Psoas muscle (tissue), 8 donors: Measurements from ENCODE around the gene NR2C1. TPM values are rescaled to one million over a fixed set of nuclear protein-coding genes. Genes with fewer than 3 reads are reported as not detected.
A peak's percentile ranks its signal among the peaks of the same experiment; 100 is the strongest.

ENCODE experiments used
- ATAC-seq, 4 donors: fragments of 200-7000 bp; cut with Tn5 transposase; one replicate each; pipeline ENCODE4 v1.9.1; 2020; ENCODE audit warnings: moderate library complexity in 3 of 4, mild to moderate bottlenecking in 2 of 4
- DNase-seq, 2 donors: peaks; one replicate each; pipeline ENCODE4 v3.0.0-alpha.2; 2020
- H3K27ac ChIP-seq: fragments of 200-600 bp; one replicate; pipeline ENCODE4 v1.8.0; 2022
- H3K27me3 ChIP-seq, 3 donors: fragments of 200-600 bp in 1 of 3; one replicate each; pipeline versions ENCODE4 v1.6.1 to v1.8.0; 2013 to 2022; ENCODE audit warnings: low read length in 2 of 3, mild to moderate bottlenecking in 2 of 3, moderate library complexity in 1 of 3; ENCODE audit not compliant: insufficient read depth in 3 of 3
- H3K36me3 ChIP-seq, 2 donors: fragments of 200-600 bp in 1 of 2; one replicate each; pipeline versions ENCODE4 v1.6.1 to v1.8.0; 2013 to 2022; ENCODE audit warnings: low read depth in 1 of 2, mild to moderate bottlenecking in 1 of 2, moderate library complexity in 1 of 2; ENCODE audit not compliant: insufficient read depth in 1 of 2
- H3K4me1 ChIP-seq: fragments of 200-600 bp; one replicate; pipeline ENCODE4 v1.8.0; 2022
- H3K4me3 ChIP-seq: fragments of 200-600 bp; one replicate; pipeline ENCODE4 v1.8.0; 2022; ENCODE audit warnings: mild to moderate bottlenecking
- H3K9me3 ChIP-seq: fragments of 200-600 bp; one replicate; pipeline ENCODE4 v1.8.0; 2022
- WGBS, 3 donors: extraction: QIAGEN DNeasy Blood & Tissue Kit; methylation state at CpG; one replicate each; pipeline versions ENCODE4 v1.1.6 to v1.1.7; 2013; 5-methylcytosine and 5-hydroxymethylcytosine counted together
- intact Hi-C, 2 donors: fragments of 100-400 bp; cut with DNase I; formaldehyde crosslinking; loops; one replicate each; pipeline versions ENCODE4 v1.11.0 to v1.14.2; 2022
- polyA plus RNA-seq, 3 donors: library from polyadenylated mRNA; stranded (reverse); fragments of 200-250 nt; gene quantifications; one replicate each; pipeline ENCODE4 v1.2.3, GENCODE V29; 2013
- total RNA-seq, 4 donors: library from RNA; stranded (reverse); fragmentation: NEBNext Ultra II Directional in 2 of 4; extraction: Animal tissue kit (Norgen Biotek cat#: 25700) in 2 of 4; gene quantifications; one replicate each; pipeline versions ENCODE4 v1.2.1 to v1.2.4, GENCODE V29; 2021 to 2023
- TF ChIP-seq, protein P1 (sequence below): fragments of 200-600 bp; IDR thresholded peaks from one replicate; pipeline ENCODE4 v1.8.0; 2022; ENCODE audit warnings: antibody characterized with exemption
- donor health status: healthy with polysubstance abuse.
- donor health status: DM: no; HTN: no; CAD: no; lungs with moderate emphysema.
- donor health status: Bipolar disorder and iron deficiency.
- donor health status: healthy.
- donor health status: DM: yes; HTN: yes; CAD: no.
- donor health status: DM: no; HTN: no; CAD: no.
- donor health status: DM: no; HTN: no; CAD: no.
- donor health status: DM: yes; HTN: yes; CAD: no.

Gene NR2C1
- total and polyA plus RNA-seq, 7 donors = 15.0 to 32.3 (median 20.5) TPM

DNA sequence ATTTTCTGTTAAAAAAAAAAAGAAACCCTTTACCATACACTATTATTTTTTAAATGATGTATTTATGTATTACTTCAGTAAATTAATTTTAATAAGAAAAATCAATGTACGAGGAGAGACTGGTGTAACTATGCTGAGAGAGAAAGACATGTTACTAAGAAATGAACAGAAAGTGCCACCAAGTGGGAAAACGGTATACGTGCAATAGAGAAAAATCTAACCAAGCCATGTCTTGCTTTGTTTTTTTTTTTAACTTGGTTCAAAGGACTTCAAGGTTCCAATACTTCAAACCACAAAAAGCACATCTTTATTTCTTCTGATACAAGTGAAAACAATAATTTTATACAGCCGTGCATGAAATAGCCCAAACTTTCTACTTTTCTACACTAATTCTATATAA is 92.8 kb downstream of the NR2C1 start:
- Histone ChIP-seq H3K27ac (no peak overlapping the region), H3K4me1 (peaks cover 7% of the 10 kb centered on the region), H3K36me3 (no peaks in the 10 kb centered on the region), H3K27me3 (no peaks in the 10 kb centered on the region), H3K9me3 (no peaks in the 10 kb centered on the region), H3K4me3 (no peak overlapping the region)
- no peak for ATAC-seq
- WGBS, 3 donors = 64 to 70% (median 68%) methylated on average over 4 of the region's 4 CpGs
- no peak for DNase-seq
- intact Hi-C loops = no loop called here
- TF ChIP-seq, protein P1, sequence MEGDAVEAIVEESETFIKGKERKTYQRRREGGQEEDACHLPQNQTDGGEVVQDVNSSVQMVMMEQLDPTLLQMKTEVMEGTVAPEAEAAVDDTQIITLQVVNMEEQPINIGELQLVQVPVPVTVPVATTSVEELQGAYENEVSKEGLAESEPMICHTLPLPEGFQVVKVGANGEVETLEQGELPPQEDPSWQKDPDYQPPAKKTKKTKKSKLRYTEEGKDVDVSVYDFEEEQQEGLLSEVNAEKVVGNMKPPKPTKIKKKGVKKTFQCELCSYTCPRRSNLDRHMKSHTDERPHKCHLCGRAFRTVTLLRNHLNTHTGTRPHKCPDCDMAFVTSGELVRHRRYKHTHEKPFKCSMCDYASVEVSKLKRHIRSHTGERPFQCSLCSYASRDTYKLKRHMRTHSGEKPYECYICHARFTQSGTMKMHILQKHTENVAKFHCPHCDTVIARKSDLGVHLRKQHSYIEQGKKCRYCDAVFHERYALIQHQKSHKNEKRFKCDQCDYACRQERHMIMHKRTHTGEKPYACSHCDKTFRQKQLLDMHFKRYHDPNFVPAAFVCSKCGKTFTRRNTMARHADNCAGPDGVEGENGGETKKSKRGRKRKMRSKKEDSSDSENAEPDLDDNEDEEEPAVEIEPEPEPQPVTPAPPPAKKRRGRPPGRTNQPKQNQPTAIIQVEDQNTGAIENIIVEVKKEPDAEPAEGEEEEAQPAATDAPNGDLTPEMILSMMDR = peak; percentile 15

DNA sequence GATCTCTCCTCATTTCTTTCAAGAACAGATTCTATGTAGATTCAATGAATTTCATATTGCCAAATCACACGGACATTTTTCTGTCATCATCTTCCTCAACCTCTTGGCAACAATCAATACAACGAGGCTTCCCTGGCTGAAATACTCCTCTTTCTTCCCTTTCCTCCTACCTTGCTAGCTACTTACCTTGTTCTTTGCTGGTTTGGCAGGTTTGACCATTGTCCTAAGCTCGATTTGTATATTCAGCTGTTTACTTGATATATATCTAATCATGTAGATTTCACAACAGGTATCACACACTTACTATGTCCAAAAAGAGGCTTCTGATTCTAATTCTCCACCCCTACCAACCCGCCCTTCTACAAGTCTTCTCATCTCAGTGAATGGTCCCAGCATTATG is 93.5 kb downstream of the NR2C1 start:
- Histone ChIP-seq H3K4me1 (peaks cover 7% of the 10 kb centered on the region), H3K4me3 (no peak overlapping the region), H3K9me3 (no peaks in the 10 kb centered on the region), H3K27me3 (no peaks in the 10 kb centered on the region), H3K36me3 (no peaks in the 10 kb centered on the region), H3K27ac (no peak overlapping the region)
- DNase-seq (no peak), ATAC-seq (no peak)
- intact Hi-C loops = no loop called here
- 87 to 94% (median 93%) methylated on average over 4 of the region's 4 CpGs for WGBS, 3 donors
- TF ChIP-seq, protein P1 = no peak

DNA sequence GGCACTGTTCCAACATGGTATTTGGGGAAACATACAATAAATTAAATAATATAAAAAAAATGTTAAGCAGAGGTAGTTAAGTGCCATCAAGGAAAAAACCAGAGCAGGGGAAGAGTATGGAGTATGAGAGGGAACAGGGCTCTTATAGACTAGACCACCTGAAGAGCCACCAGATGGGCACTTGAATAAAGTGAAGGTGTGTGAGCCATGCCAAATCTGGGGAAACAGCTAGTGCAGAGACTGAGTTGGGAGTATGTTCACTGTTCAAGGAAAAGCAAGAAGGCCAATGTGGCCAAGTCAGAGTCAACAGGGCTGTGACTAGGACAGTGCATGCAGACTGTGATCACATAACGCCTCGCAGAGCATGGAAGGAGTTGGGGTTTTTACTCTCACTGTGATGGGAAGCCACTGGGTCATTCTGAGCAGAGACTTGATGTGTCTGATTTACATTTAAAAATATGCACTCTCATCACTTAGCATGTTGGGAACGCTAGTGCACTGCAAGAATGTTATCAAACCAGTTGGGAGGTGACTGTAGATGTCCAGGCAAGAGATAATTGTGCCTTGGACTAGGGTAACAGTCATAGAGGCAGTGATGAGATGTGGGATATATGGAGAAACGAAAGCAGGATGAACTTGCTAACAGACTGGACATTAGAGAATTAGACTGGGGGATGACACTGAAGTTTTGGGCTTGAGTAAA is 95.5 kb downstream of the NR2C1 start:
- intact Hi-C loops = no loop called here
- TF ChIP-seq, protein P1 = no peak
- H3K27ac ChIP-seq = no peak overlapping the region

DNA sequence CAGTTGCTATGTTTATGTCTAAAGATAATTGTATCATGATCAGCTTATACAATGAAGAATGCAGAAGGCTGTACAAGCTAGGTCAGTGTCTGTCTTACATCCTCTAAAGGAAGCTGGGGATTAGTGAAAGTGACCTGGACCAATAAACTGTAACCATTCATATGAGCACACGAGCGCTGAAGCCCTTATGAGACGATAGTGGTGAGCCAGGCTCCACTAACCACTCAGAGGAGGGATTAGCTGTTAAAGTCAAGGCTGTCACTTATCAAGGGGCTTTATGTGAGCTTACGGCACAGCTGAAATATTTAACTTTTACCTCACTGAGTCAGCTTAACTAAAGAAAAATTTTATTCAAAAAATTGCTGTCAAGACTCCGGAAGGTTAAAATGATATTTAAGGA is 100.2 kb downstream of the NR2C1 start:
- DNase-seq = no peak
- ATAC-seq = no peak
- TF ChIP-seq, protein P1 = no peak
- 76 to 83% (median 77%) methylated on average over 5 of the region's 5 CpGs for WGBS, 3 donors
- Histone ChIP-seq H3K9me3 (no peaks in the 10 kb centered on the region), H3K4me3 (no peak overlapping the region), H3K36me3 (peaks cover 2 to 26% of the 10 kb centered on the region in 2 donors), H3K27ac (no peak overlapping the region), H3K4me1 (no peaks in the 10 kb centered on the region), H3K27me3 (no peaks in the 10 kb centered on the region)
- intact Hi-C loops = no loop called here

More for the DNA sequence above, 95.5 kb downstream of the NR2C1 start:
- Histone ChIP-seq H3K9me3 (no peaks in the 10 kb centered on the region), H3K4me1 (peaks cover 7% of the 10 kb centered on the region), H3K4me3 (no peak overlapping the region), H3K36me3 (peaks cover 0 to 4% of the 10 kb centered on the region in 2 donors), H3K27me3 (no peaks in the 10 kb centered on the region)
- 91 to 95% (median 91%) methylated on average over 4 of the region's 4 CpGs for WGBS, 3 donors
- no peak for ATAC-seq
- no peak for DNase-seq

DNA sequence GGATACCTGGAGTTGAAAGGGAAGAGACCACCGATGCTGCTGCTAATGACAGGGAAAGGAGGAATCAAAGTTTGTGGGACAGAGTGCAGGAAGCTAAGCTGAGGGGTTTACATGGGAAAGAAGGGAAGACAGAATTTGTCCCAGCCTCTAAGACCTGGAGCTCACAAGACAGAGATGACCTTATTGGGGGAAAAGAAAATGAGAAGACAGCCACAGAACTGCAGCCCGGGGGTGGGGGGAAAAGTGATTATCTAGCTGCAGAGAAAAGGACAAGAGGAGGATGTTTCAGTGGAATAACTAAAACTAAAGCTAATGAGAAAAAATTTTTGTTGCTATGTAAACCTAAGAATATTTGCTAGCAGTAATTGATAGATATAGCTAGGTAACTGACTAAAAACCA is 100.6 kb downstream of the NR2C1 start:
- Histone ChIP-seq H3K9me3 (no peaks in the 10 kb centered on the region), H3K4me3 (no peak overlapping the region), H3K27me3 (no peaks in the 10 kb centered on the region), H3K36me3 (peaks cover 2 to 26% of the 10 kb centered on the region in 2 donors), H3K4me1 (no peaks in the 10 kb centered on the region), H3K27ac (no peak overlapping the region)
- intact Hi-C loops = no loop called here
- DNase-seq (no peak), ATAC-seq (no peak)
- TF ChIP-seq, protein P1 = no peak
- WGBS, 3 donors = 76 to 89% (median 85%) methylated on average over 2 of the region's 2 CpGs
